GM23248 (cell line): ENCODE results near the gene ST3GAL2. TPM values are rescaled to one million over a fixed set of nuclear protein-coding genes. Genes with fewer than 3 reads are reported as not detected.
A peak's percentile ranks its signal among the peaks of the same experiment; 100 is the strongest.

Source experiments
- DNase-seq: peaks from one replicate; pipeline ENCODE4 v3.0.0-alpha.2; 2015
- H2AFZ ChIP-seq: fragments of 200-600 bp; sonication (generic); 2 replicates; pipeline ENCODE4 v1.6.1; 2016; ENCODE audit warnings: antibody characterized with exemption
- H3F3A ChIP-seq: fragments of 200-600 bp; sonication (generic); 2 replicates; pipeline ENCODE4 v1.6.1; 2016; ENCODE audit warnings: mild to moderate bottlenecking, antibody characterized with exemption, mixed run types; ENCODE audit not compliant: insufficient read depth
- H3K27ac ChIP-seq: fragments of 200-600 bp; sonication (generic); 2 replicates; pipeline ENCODE4 v1.5.1; 2016; ENCODE audit warnings: mild to moderate bottlenecking
- H3K27me3 ChIP-seq: fragments of 200-600 bp; sonication (generic); replicated peaks from 2 replicates; pipeline ENCODE4 v1.6.1; 2016; ENCODE audit warnings: mild to moderate bottlenecking; ENCODE audit not compliant: insufficient read depth
- H3K36me3 ChIP-seq: fragments of 200-600 bp; sonication (generic); 2 replicates; pipeline ENCODE4 v1.6.1; 2016; ENCODE audit warnings: low read depth, mild to moderate bottlenecking
- H3K4me1 ChIP-seq: fragments of 200-600 bp; sonication (generic); 2 replicates; pipeline ENCODE4 v1.6.1; 2016; ENCODE audit warnings: mild to moderate bottlenecking; ENCODE audit not compliant: insufficient read depth
- H3K4me2 ChIP-seq: fragments of 200-600 bp; sonication (generic); one replicate; pipeline ENCODE4 v1.6.1; 2016; ENCODE audit warnings: mild to moderate bottlenecking; ENCODE audit not compliant: unreplicated experiment
- H3K4me3 ChIP-seq: fragments of 200-600 bp; sonication (generic); 2 replicates; pipeline ENCODE4 v1.5.1; 2016; ENCODE audit warnings: mild to moderate bottlenecking
- H3K79me2 ChIP-seq: fragments of 200-600 bp; sonication (generic); 2 replicates; pipeline ENCODE4 v1.6.1; 2016; ENCODE audit warnings: mild to moderate bottlenecking; ENCODE audit not compliant: insufficient read depth
- H3K9ac ChIP-seq: fragments of 200-600 bp; sonication (generic); 2 replicates; pipeline ENCODE4 v1.6.1; 2016; ENCODE audit warnings: mild to moderate bottlenecking
- H3K9me2 ChIP-seq: fragments of 200-600 bp; sonication (generic); 2 replicates; pipeline ENCODE4 v1.6.1; 2016; ENCODE audit warnings: mixed run types, mild to moderate bottlenecking, moderate library complexity; ENCODE audit not compliant: insufficient read depth
- H3K9me3 ChIP-seq: fragments of 200-600 bp; sonication (generic); one replicate; pipeline ENCODE4 v1.6.1; 2017; ENCODE audit warnings: low read depth
- H4K20me1 ChIP-seq: fragments of 200-600 bp; sonication (generic); 2 replicates; pipeline ENCODE4 v1.6.0; 2016; ENCODE audit not compliant: insufficient read depth
- EZH2 ChIP-seq: fragments of 200-600 bp; sonication (generic); IDR thresholded peaks from 2 replicates; pipeline ENCODE4 v1.6.1; 2018; ENCODE audit warnings: antibody characterized with exemption, mild to moderate bottlenecking; ENCODE audit not compliant: insufficient read depth, poor library complexity, severe bottlenecking
- EZH2phosphoT487 ChIP-seq: fragments of 200-600 bp; sonication (generic); IDR thresholded peaks from 2 replicates; pipeline ENCODE4 v1.6.1; 2018; ENCODE audit warnings: antibody characterized with exemption, moderate library complexity, mild to moderate bottlenecking, low read depth; ENCODE audit not compliant: insufficient read depth
- WGBS, 2 experiments: methylation state at CpG; one replicate each; pipeline ENCODE4 v1.1.6; 2015 to 2017; ENCODE audit warnings: low lambda C conversion rate in 2 of 2, low coverage in 1 of 2; ENCODE audit errors: missing lambda C conversion rate in 2 of 2; 5-methylcytosine and 5-hydroxymethylcytosine counted together
- in situ Hi-C: fragments of 300-500 bp; cut with MboI; formaldehyde crosslinking; loops from 2 replicates; pipeline ENCODE4 v1.15.0; 2020
- polyA plus RNA-seq: library from polyadenylated mRNA; unstranded; fragments of >200 nt; fragmentation: Nextera tagmentation; extraction: Ambion mirVana; gene quantifications from 2 replicates; pipeline ENCODE4 v1.2.1, GENCODE V29; 2016
- small RNA-seq: library from RNA; depleted of rRNA; stranded (forward); fragments of <200 nt; gene quantifications from one replicate; pipeline ENCODE3, GENCODE V24; 2014; ENCODE audit warnings: low read depth, low replicate concordance
- total RNA-seq: library from RNA; depleted of rRNA; stranded (reverse); fragments of >200 nt; shearing (Covaris generic); gene quantifications from 2 replicates; pipeline ENCODE4 v1.2.3, GENCODE V29; 2014; rRNA removed

Gene ST3GAL2
- total and polyA plus RNA-seq, 2 experiments from 2014 or later: 10.8 to 32.5 TPM

DNA sequence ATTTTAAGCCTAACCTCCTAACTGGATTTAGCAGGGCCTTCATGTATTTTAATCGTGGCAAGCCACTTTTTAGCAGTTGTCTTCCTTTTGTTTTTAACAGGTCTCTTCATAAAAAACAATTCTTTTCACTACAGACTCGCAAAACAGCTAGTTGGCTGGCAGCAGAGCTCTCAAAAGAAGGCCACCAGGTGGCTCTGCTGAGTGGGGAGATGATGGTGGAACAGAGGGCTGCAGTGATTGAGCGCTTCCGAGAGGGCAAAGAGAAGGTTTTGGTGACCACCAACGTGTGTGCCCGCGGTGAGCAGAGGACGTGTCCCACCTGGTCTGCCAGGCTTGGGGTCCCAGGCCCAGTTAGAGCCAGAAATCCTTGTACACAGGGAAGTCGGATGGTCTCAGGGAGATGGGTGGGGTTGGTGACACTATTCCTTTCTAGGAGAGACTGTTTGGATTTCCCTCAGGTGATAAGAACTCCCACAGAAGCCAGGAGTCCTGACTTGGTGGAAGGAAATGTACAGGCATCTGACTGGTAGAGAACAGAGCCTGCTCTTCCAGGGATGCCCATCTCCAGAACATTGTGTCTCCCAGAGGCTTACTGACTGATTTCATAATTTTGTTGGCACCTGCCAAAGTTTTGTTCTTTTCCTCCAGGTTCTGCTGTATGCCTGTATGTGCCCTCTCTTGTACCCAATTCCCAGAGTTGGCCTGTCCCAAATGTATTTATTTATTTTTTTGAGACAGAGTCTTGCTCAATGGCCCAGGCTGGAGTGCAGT is 107.1 kb downstream of the ST3GAL2 start:
- Histone ChIP-seq H3F3A (no peaks in the 10 kb centered on the region), H3K36me3 (peaks cover 15% of the 10 kb centered on the region; the same call in 1 of the 2 replicates), H3K9me3 (no peaks in the 10 kb centered on the region), H3K4me1 (no peaks in the 10 kb centered on the region), H4K20me1 (no peaks in the 10 kb centered on the region), H3K4me3 (no peak overlapping the region), H3K4me2 (no peak overlapping the region), H3K9ac (no peak overlapping the region), H3K27ac (no peak overlapping the region), H3K9me2 (no peaks in the 10 kb centered on the region), H3K79me2 (no peaks in the 10 kb centered on the region), H3K27me3 (no peaks in the 10 kb centered on the region), H2AFZ (no peak overlapping the region)
- WGBS, 2 experiments: 35 to 57% methylated on average over 9 of the region's 9 CpGs
- no peak for TF ChIP-seq EZH2phosphoT487
- TF ChIP-seq EZH2: no peak
- peak; percentile 38 for DNase-seq
- in situ Hi-C loops: no loop called here

DNA sequence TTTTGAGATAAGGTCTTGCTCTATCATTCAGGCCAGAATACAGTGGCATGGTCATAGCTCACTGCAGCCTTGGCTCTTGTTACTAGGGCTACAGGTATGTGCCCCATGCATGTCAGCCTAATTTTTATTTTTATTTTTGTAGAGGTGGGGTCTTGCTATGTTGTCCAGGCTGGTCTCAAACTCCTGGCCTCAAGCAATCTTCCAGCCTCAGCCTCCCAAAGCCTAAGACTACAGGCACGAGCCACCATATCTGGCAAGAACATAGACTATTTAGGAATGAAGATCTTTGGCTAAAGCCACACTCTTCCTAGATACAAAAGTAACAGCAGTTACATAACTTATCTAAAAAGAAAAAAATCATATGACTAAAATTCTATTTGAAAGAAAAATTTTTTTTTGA is 107.8 kb downstream of the ST3GAL2 start:
- TF ChIP-seq EZH2: no peak
- TF ChIP-seq EZH2phosphoT487: no peak
- Histone ChIP-seq H2AFZ (no peak overlapping the region), H3K36me3 (peaks cover 12% of the 10 kb centered on the region; the same call in 1 of the 2 replicates), H3K9me3 (no peaks in the 10 kb centered on the region), H3K4me3 (no peak overlapping the region), H3K9me2 (no peaks in the 10 kb centered on the region), H3K4me2 (no peak overlapping the region), H4K20me1 (no peaks in the 10 kb centered on the region), H3F3A (no peaks in the 10 kb centered on the region), H3K79me2 (no peaks in the 10 kb centered on the region), H3K27me3 (no peaks in the 10 kb centered on the region), H3K9ac (no peak overlapping the region), H3K4me1 (no peaks in the 10 kb centered on the region), H3K27ac (no peak overlapping the region)
- no peak for DNase-seq
- in situ Hi-C loops: no loop called here
- 28 to 32% methylated on average over 1 of the region's 1 CpG for WGBS, 2 experiments

Small RNAs within 50 kb of the gene (small RNA-seq; reads per million reads assigned to genes)
- gene RNU6-23P (not detected), gene RPS27P26 (not detected)

Other genes with a start within 250 kb of the ST3GAL2 start
- 33.6 and 35.3 TPM in 2 replicates for gene EXOSC6, start 187.2 kb downstream of the ST3GAL2 start, total RNA-seq
- 25.3 TPM in 2 replicates for gene EXOSC6, start 187.2 kb downstream of the ST3GAL2 start, polyA plus RNA-seq
- gene AARS1, start 149.6 kb downstream of the ST3GAL2 start, total RNA-seq: 160 and 179 TPM in 2 replicates
- 130 and 138 TPM in 2 replicates for gene AARS1, start 149.6 kb downstream of the ST3GAL2 start, polyA plus RNA-seq
- 16.7 and 31.8 TPM in 2 replicates for gene DDX19B, start 139.9 kb downstream of the ST3GAL2 start, total RNA-seq
- gene DDX19B, start 139.9 kb downstream of the ST3GAL2 start, polyA plus RNA-seq: 33.0 and 33.2 TPM in 2 replicates
- gene DDX19A, start 92.2 kb downstream of the ST3GAL2 start, total RNA-seq: 43.3 and 43.9 TPM in 2 replicates
- 36.0 and 36.9 TPM in 2 replicates for gene DDX19A, start 92.2 kb downstream of the ST3GAL2 start, polyA plus RNA-seq
- 6.1 and 6.8 TPM in 2 replicates for gene FCSK, start 15.5 kb upstream of the ST3GAL2 start, total RNA-seq
- gene FCSK, start 15.5 kb upstream of the ST3GAL2 start, polyA plus RNA-seq: 2.2 and 2.6 TPM in 2 replicates
- gene COG4, start 84.5 kb upstream of the ST3GAL2 start, total RNA-seq: 66.4 and 83.2 TPM in 2 replicates
- 59.0 and 60.6 TPM in 2 replicates for gene COG4, start 84.5 kb upstream of the ST3GAL2 start, polyA plus RNA-seq
- gene SF3B3, start 84.7 kb upstream of the ST3GAL2 start, total RNA-seq: 69.3 and 166 TPM in 2 replicates
- gene SF3B3, start 84.7 kb upstream of the ST3GAL2 start, polyA plus RNA-seq: 185 TPM in 2 replicates
- 1.0 TPM in 1 of 2 replicates, not detected in the other for gene IL34, start 207.5 kb upstream of the ST3GAL2 start, total RNA-seq
- gene IL34, start 207.5 kb upstream of the ST3GAL2 start, polyA plus RNA-seq: 0.15 TPM in 1 of 2 replicates, not detected in the other
- gene MTSS2, start 247.0 kb upstream of the ST3GAL2 start, total RNA-seq: 13.2 and 23.7 TPM in 2 replicates
- 0.43 and 0.44 TPM in 2 replicates for gene MTSS2, start 247.0 kb upstream of the ST3GAL2 start, polyA plus RNA-seq